GM21576 (cell line): ENCODE results near the gene GNG7.
"Not testable (repeated sequence)": the region's sequence is repeated elsewhere in the genome, so short reads cannot be mapped to it uniquely, and the experiment has no call there.

ENCODE experiments used
- ATAC-seq: cut with Tn5 transposase; IDR thresholded peaks from one replicate; pipeline ENCODE4 v1.9.1; 2021; ENCODE audit warnings: mild to moderate bottlenecking, moderate library complexity; ENCODE audit not compliant: unreplicated experiment

GNG7 gene

GRCh38 chr19:2625434-2625833 is 77.1 kb downstream of the GNG7 start:
- no peak for ATAC-seq

- no peak for ATAC-seq
These were observed 77.9 kb downstream of the GNG7 start for GRCh38 chr19:2624537-2625091.

GRCh38 chr19:2623798-2624197 is 78.7 kb downstream of the GNG7 start:
- ATAC-seq: no peak

DNA sequence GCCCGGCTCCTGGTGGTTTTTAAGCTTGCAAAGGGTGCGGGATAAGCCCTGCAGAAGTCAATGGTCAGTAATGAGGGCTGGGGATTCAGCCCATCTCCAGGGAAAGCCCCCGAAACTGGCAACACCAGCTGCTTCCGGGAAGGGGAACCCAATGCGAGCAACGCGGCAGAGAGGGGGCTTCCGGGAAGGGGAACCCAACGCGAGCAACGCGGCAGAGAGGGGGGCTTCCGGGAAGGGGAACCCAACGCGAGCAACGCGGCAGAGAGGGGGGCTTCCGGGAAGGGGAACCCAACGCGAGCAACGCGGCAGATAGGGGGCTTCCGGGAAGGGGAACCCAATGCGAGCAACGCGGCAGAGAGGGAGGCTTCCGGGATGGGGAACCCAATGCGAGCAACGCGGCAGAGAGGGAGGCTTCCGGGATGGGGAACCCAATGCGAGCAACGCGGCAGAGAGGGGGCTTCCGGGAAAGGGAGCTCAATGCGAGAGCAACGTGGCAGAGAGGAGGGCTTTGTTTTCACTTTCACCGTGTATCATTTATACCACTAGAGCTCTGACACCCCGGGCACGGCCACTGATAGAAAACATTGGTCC is 80.0 kb downstream of the GNG7 start:
- not testable (repeated sequence) for ATAC-seq

- no peak for ATAC-seq
These were observed 83.4 kb downstream of the GNG7 start for GRCh38 chr19:2619076-2619475.

- no peak for ATAC-seq
These were observed 83.9 kb downstream of the GNG7 start for GRCh38 chr19:2618611-2619010.

DNA sequence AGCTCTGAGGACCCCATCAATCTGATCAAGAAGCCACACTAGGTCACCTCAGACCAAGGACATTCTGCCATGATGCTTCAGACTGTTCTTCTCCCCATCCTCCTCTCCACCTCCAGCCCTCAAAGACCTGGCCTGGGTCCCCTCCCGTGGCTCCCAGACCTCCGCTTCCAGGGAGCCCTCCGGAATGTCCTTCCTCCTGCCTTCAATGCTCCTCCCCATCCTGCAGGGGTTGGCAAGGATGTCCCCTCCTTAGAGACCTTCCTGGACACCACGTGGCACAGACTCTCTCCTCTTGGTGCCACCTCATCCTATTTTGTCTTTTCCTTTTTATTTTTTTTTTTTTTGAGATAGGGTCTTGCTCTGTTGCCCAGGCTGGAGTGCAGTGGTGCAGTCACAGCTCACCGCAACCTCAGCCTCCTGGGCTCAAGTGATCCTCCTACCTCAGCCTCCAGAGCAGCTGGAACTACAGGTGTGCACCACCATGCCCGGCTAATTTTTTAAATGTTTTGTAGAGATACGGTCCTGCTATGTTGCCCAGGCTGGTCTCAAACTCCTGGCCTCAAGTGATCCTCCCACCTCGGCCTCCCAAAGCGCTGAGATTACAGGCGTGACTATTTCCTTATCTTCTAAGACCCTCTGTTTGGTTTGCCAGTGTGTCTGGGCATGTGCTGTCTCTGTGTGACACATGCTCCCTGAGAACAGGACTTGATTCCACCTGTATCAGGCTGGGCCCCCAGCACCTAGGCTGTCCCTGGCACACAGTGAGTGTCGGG is 84.9 kb downstream of the GNG7 start:
- ATAC-seq: no peak

DNA sequence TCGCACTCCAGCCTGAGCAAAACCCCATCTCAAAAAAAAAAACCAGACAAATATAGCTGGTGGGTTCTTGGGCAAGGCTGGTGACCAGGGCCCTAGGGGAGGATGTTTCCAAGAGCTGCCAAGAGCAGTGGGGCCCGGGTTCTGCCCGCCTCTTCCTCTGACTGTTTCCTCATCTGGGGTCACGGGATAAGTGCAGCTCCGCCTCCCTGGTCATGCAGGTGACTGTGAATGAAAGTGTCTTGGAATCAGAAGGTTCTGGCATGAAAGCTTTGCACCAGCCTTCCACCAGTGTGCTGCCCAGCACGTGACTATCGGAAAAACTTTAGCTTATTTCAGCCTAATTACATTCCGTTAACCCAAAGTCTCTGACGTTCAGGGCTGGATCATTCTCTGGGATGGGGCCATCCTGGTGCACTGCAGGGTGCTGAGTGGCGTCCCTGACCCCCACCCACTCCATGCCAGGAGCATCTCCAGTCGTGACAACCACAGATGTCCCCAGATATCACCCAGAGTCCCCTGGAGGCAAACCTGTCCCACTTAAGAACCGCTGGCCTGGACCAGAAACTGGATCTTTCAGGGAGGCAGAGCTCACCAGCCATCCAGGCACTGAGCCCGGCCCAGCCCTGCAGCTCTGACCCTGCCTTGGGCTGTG is 85.6 kb downstream of the GNG7 start:
- no peak for ATAC-seq

GRCh38 chr19:2615782-2616181 is 86.7 kb downstream of the GNG7 start:
- no peak for ATAC-seq

DNA sequence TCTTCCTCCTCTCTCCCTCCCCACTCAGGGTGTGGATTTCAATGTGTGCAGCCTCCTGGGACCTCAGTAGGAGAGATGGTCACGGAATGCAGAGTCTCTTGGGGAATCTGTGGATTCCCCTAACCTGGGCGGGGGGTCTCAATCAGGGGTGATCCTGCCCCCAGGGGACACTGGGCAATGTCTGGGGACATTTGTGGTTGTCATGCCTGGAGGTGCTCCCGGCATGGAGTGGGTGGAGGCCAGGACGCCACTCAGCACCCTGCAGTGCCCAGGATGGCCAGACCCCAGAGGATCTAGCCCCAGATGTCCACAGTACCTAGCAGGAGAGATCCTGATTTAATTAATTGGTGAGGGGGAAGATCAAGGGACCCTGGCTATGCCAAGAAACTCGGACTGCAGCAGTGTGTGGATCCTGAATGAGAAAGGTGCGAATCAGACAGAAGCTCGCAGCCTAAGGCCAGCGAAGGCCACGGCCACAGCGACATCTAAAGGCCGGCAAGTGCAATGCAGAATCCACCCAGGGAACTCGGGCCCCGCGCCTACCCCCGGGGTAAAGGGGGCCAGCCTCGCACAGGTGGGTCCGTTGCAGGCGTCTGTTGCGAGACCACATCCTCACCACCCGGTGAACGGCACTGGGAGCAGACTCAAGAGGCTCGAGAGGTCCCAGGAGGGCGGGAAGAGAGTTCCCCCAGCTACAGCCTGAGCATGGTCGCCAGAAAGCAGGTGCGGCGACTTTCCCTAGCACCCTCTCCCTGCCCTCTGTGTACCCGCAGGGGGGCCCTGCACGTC is 88.8 kb downstream of the GNG7 start:
- no peak for ATAC-seq

- ATAC-seq: no peak
These were observed 89.8 kb downstream of the GNG7 start for GRCh38 chr19:2612619-2613249.

- no peak for ATAC-seq
These were observed 90.7 kb downstream of the GNG7 start for GRCh38 chr19:2611483-2612464.

DNA sequence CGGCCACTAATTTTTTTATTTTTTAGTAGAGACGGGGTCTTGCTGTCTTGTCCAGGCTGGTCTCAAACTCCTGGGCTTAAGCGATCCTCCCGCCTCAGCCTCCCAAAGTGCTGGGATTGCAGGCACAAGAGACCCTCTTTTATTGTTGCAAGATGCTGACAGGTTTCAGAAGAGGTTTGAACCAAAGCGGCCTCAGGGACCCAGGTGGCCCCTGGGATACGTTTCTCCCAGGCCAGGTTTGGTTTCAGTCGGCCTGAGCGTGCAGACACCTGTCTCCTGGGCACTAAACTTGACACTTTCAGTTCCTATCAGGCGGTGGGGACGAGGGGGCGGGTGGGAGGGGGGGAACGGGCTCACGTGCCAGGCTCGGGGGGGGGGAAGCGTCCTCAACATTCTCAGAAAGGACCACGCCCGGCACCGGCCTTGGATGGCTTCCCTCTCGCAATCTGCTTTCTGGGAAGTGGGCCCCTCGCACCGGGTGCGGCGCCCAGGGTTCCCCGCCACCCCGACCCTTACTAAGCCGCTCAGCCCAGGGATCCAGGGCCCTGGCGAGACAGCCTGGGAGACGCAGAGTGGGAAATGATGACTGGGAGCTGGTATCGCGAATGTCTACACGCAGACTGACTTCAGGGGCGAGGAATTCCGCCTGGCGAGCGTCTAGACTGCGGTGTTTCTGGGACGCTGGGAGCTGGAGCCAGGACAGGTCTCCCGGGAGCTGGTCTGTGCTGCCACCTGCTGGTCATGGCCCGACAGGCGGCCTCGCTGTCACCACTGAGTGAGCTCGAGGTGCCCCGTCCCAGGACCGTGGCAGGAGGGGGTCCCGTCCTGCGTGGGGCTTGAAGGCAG is 91.6 kb downstream of the GNG7 start:
- ATAC-seq: peak; percentile 26

- no peak for ATAC-seq
These were observed 92.9 kb downstream of the GNG7 start for GRCh38 chr19:2609389-2610116.

GRCh38 chr19:2609034-2609388 is 93.5 kb downstream of the GNG7 start:
- ATAC-seq: not testable (repeated sequence)

DNA sequence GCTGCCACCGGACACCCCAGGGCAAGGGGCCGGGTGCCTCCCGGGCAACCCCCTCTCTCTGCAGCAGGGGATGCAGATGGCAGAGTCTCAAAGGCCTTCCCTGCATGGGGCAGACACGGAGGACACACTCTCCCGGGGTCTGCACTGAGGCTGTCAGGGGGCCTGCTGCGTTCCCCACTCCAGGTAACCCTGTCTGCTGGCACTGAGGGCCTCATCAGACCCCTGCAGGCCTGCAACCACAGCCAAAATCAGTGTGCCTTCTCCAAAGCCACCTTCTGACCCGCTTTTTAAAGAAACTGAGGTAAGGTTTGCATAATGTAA is 93.9 kb downstream of the GNG7 start:
- ATAC-seq: no peak

DNA sequence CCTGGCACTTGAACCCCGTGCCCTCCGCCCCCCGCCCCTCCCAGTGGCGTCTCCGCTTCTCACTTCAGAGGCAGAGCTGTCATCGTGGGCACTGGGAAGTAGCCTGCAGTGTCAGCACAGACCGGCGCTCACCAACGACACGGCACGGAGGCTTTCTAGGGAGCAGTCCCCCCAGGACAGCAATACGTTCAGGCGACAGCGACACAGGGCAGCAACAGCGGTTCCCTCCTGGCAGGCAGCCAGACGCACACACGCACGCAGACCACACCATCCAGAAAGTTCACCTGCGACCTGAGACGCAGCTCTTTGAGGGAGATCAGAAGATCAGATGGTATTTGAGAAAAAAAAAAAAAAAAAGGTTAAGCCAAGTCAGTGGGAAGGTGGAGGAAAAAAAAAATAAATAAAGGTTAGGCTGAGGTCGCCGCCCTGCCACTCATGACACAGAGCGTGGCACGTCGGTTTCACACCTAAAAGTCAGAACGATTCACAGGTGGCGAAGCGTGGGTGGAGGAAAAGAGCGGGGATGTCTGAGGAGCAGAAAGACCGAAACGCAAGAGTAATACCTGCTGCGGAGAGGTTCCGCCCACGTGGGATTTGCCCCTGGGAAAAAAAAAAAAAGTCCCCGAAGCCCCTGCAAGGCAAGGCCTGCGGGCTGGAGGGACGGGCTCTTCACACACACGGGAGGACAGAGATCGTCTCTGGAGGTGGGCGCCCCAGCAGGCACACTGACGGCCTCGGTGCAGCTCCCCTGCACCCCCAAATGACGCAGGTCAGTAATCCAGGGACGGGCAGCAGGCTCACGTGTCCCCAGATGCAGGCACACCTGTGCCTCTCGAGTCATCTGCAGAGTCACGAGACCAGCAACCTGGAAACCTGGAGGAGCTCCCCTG is 94.5 kb downstream of the GNG7 start:
- no peak for ATAC-seq
